Measurements from ENCODE around the gene UBE2J2.
"Not testable (repeated sequence)": the region's sequence is repeated elsewhere in the genome, so short reads cannot be mapped to it uniquely, and the experiment has no call there.

The UBE2J2 gene

GRCh38 chr1:1255611-1256010 lies 18.0 kb downstream of the UBE2J2 start:
- Histone ChIP-seq H3K9me3 (ENCODE audit: low read depth, low read length) (no peaks in the 10 kb centered on the region), H3K9ac (ENCODE audit: insufficient read length) (no peak overlapping the region), H3K36me3 (ENCODE audit: insufficient read depth, low read length) (peaks cover 42% of the 10 kb centered on the region), H3K4me3 (no peak overlapping the region), H3K27ac (peak overlapping the region; percentile 84)
- DNase-seq (ENCODE audit: low read depth, low spot score), result no peak
- no peak for TF ChIP-seq EZH2 (IDR thresholded peaks at IDR 0.05)
- TF ChIP-seq FOXP2 (optimal IDR thresholded peaks at IDR 0.05; ENCODE audit: control extremely low read depth, extremely low read length, insufficient read depth), result no peak
- no peak for TF ChIP-seq POLR2AphosphoS5 (IDR thresholded peaks at IDR 0.05; ENCODE audit: borderline replicate concordance, low read depth, low read length)

- H3K9ac ChIP-seq (ENCODE audit: insufficient read length), result no peak overlapping the region
- H3K36me3 ChIP-seq (ENCODE audit: insufficient read depth, low read length), result peaks cover 36% of the 10 kb centered on the region
- TF ChIP-seq EZH2 (IDR thresholded peaks at IDR 0.05), result no peak
- TF ChIP-seq POLR2AphosphoS5 (IDR thresholded peaks at IDR 0.05; ENCODE audit: borderline replicate concordance, low read depth, low read length), result no peak
- no peak for TF ChIP-seq FOXP2 (optimal IDR thresholded peaks at IDR 0.05; ENCODE audit: control extremely low read depth, extremely low read length, insufficient read depth)
Measured at GRCh38 chr1:1255078-1255477, 18.6 kb downstream of the UBE2J2 start.

GRCh38 chr1:1254667-1254998 lies 19.0 kb downstream of the UBE2J2 start:
- Histone ChIP-seq H3K36me3 (ENCODE audit: insufficient read depth, low read length) (peaks cover 34% of the 10 kb centered on the region), H3K4me3 (no peak overlapping the region), H3K9ac (ENCODE audit: insufficient read length) (no peak overlapping the region), H3K9me3 (ENCODE audit: low read depth, low read length) (no peaks in the 10 kb centered on the region), H3K27ac (no peak overlapping the region; the same call in 1 of the 2 replicates)
- DNase-seq (ENCODE audit: low read depth, low spot score), result no peak
- no peak for TF ChIP-seq FOXP2 (optimal IDR thresholded peaks at IDR 0.05; ENCODE audit: control extremely low read depth, extremely low read length, insufficient read depth)
- TF ChIP-seq POLR2AphosphoS5 (IDR thresholded peaks at IDR 0.05; ENCODE audit: borderline replicate concordance, low read depth, low read length), result no peak
- no peak for TF ChIP-seq EZH2 (IDR thresholded peaks at IDR 0.05)

More at GRCh38 chr1:1255078-1255477, 18.6 kb downstream of the UBE2J2 start:
- DNase-seq (ENCODE audit: low read depth, low spot score), result no peak
- no peak overlapping the region for H3K4me3 ChIP-seq
- peak overlapping the region; percentile 84 for H3K27ac ChIP-seq
- H3K9me3 ChIP-seq (ENCODE audit: low read depth, low read length), result no peaks in the 10 kb centered on the region

GRCh38 chr1:1253972-1254666 lies 19.5 kb downstream of the UBE2J2 start:
- no peak overlapping the region for H3K27ac ChIP-seq
- no peaks in the 10 kb centered on the region for H3K9me3 ChIP-seq (ENCODE audit: low read depth, low read length)
- no peak for DNase-seq (ENCODE audit: low read depth, low spot score)
- H3K36me3 ChIP-seq (ENCODE audit: insufficient read depth, low read length), result peaks cover 32% of the 10 kb centered on the region
- H3K9ac ChIP-seq (ENCODE audit: insufficient read length), result no peak overlapping the region
- H3K4me3 ChIP-seq, result no peak overlapping the region
- TF ChIP-seq EZH2 (IDR thresholded peaks at IDR 0.05), result no peak

- Histone ChIP-seq H3K27ac (no peak overlapping the region), H3K36me3 (ENCODE audit: insufficient read depth, low read length) (peaks cover 28% of the 10 kb centered on the region), H3K9ac (ENCODE audit: insufficient read length) (no peak overlapping the region), H3K4me3 (no peak overlapping the region), H3K9me3 (ENCODE audit: low read depth, low read length) (no peaks in the 10 kb centered on the region)
- TF ChIP-seq EZH2 (IDR thresholded peaks at IDR 0.05) (no peak), FOXP2 (optimal IDR thresholded peaks at IDR 0.05; ENCODE audit: control extremely low read depth, extremely low read length, insufficient read depth) (no peak), POLR2AphosphoS5 (IDR thresholded peaks at IDR 0.05; ENCODE audit: borderline replicate concordance, low read depth, low read length) (no peak)
- DNase-seq (ENCODE audit: low read depth, low spot score), result no peak
Measured at GRCh38 chr1:1253314-1253713, 20.3 kb downstream of the UBE2J2 start.

GRCh38 chr1:1250786-1251284 lies 22.8 kb downstream of the UBE2J2 start:
- no peak for DNase-seq (ENCODE audit: low read depth, low spot score)
- Histone ChIP-seq H3K9ac (ENCODE audit: insufficient read length) (no peak overlapping the region), H3K4me3 (no peak overlapping the region), H3K27ac (no peak overlapping the region), H3K36me3 (ENCODE audit: insufficient read depth, low read length) (peaks cover 12% of the 10 kb centered on the region; the same call in 1 of the 2 replicates), H3K9me3 (ENCODE audit: low read depth, low read length) (no peaks in the 10 kb centered on the region)
- TF ChIP-seq POLR2AphosphoS5 (IDR thresholded peaks at IDR 0.05; ENCODE audit: borderline replicate concordance, low read depth, low read length) (0 out of 2 replicates have a peak, but pooled peaks have one; percentile 11), EZH2 (IDR thresholded peaks at IDR 0.05) (no peak), FOXP2 (optimal IDR thresholded peaks at IDR 0.05; ENCODE audit: control extremely low read depth, extremely low read length, insufficient read depth) (no peak)

GRCh38 chr1:1248009-1248913 lies 25.4 kb downstream of the UBE2J2 start:
- DNase-seq (ENCODE audit: low read depth, low spot score); H3K9me3 ChIP-seq (ENCODE audit: low read depth, low read length); H3K27ac ChIP-seq; H3K9ac ChIP-seq (ENCODE audit: insufficient read length); H3K4me3 ChIP-seq; H3K36me3 ChIP-seq (ENCODE audit: insufficient read depth, low read length): not testable (repeated sequence)

- no peak overlapping the region for H3K9ac ChIP-seq (ENCODE audit: insufficient read length)
- H3K36me3 ChIP-seq (ENCODE audit: insufficient read depth, low read length), result no peaks in the 10 kb centered on the region
- H3K4me3 ChIP-seq, result no peak overlapping the region
- no peaks in the 10 kb centered on the region for H3K9me3 ChIP-seq (ENCODE audit: low read depth, low read length)
- H3K27ac ChIP-seq, result no peak overlapping the region
- no peak for DNase-seq (ENCODE audit: low read depth, low spot score)
- TF ChIP-seq EZH2 (IDR thresholded peaks at IDR 0.05) (no peak), POLR2AphosphoS5 (IDR thresholded peaks at IDR 0.05; ENCODE audit: borderline replicate concordance, low read depth, low read length) (no peak), FOXP2 (optimal IDR thresholded peaks at IDR 0.05; ENCODE audit: control extremely low read depth, extremely low read length, insufficient read depth) (no peak)
Measured at GRCh38 chr1:1247341-1247913, 26.2 kb downstream of the UBE2J2 start.
